B cell (primary cell): ENCODE measurements around the gene SMARCE1. TPM values are rescaled to one million over a fixed set of nuclear protein-coding genes. Genes with fewer than 3 reads are reported as not detected.

Experiments
- polyA plus RNA-seq: library from polyadenylated mRNA; depleted of rRNA; stranded (reverse); fragments of >200 nt; gene quantifications from 2 replicates; pipeline ENCODE4 v1.2.3, GENCODE V29; 2012
- total RNA-seq, 2 donors: library from RNA; stranded (reverse); fragments of 120-200 nt in 1 of 2; gene quantifications; 1 replicate in 1 of 2; 2 replicates in 1 of 2; pipeline versions ENCODE4 v1.2.3 to v1.2.4, GENCODE V29; 2013 to 2022

The SMARCE1 gene
- total and polyA plus RNA-seq, 2 donors (not counting 1 experiment from before 2014, with no cell fraction given), result 19.9 to 128 TPM

Other genes with a start within 250 kb of the SMARCE1 start
- 3.0 and 3.1 TPM in 2 replicates for gene TOP2A, start 229.9 kb downstream of the SMARCE1 start, total RNA-seq
- gene TOP2A, start 229.9 kb downstream of the SMARCE1 start, polyA plus RNA-seq, result 0.36 and 0.50 TPM in 2 replicates
- 29.5 and 31.3 TPM in 2 replicates for gene IGFBP4, start 204.4 kb downstream of the SMARCE1 start, total RNA-seq
- gene IGFBP4, start 204.4 kb downstream of the SMARCE1 start, polyA plus RNA-seq, result 4.6 and 14.4 TPM in 2 replicates
- not detected in 2 replicates for gene TNS4, start 146.2 kb downstream of the SMARCE1 start, total RNA-seq
- 0.07 TPM in 1 of 2 replicates, not detected in the other for gene TNS4, start 146.2 kb downstream of the SMARCE1 start, polyA plus RNA-seq
- gene CCR7, start 82.3 kb downstream of the SMARCE1 start, total RNA-seq, result 451 and 481 TPM in 2 replicates
- gene CCR7, start 82.3 kb downstream of the SMARCE1 start, polyA plus RNA-seq, result 116 and 142 TPM in 2 replicates
- not detected in 2 replicates for gene KRT222, start 17.4 kb upstream of the SMARCE1 start, total RNA-seq
- gene KRT222, start 17.4 kb upstream of the SMARCE1 start, polyA plus RNA-seq, result not detected in 2 replicates
- not detected in 2 replicates for gene KRT24, start 55.9 kb upstream of the SMARCE1 start, total RNA-seq
- gene KRT24, start 55.9 kb upstream of the SMARCE1 start, polyA plus RNA-seq, result not detected in 2 replicates
- not detected in 2 replicates for gene KRT25, start 107.5 kb upstream of the SMARCE1 start, total RNA-seq
- not detected in 2 replicates for gene KRT25, start 107.5 kb upstream of the SMARCE1 start, polyA plus RNA-seq
- not detected in 2 replicates for gene KRT26, start 124.4 kb upstream of the SMARCE1 start, total RNA-seq
- gene KRT26, start 124.4 kb upstream of the SMARCE1 start, polyA plus RNA-seq, result not detected in 2 replicates
- not detected in 2 replicates for gene KRT27, start 134.7 kb upstream of the SMARCE1 start, total RNA-seq
- gene KRT27, start 134.7 kb upstream of the SMARCE1 start, polyA plus RNA-seq, result not detected in 2 replicates
- not detected in 2 replicates for gene KRT28, start 152.1 kb upstream of the SMARCE1 start, total RNA-seq
- not detected in 2 replicates for gene KRT28, start 152.1 kb upstream of the SMARCE1 start, polyA plus RNA-seq
- 29.0 and 32.9 TPM in 2 replicates for gene KRT10, start 174.8 kb upstream of the SMARCE1 start, total RNA-seq
- gene KRT10, start 174.8 kb upstream of the SMARCE1 start, polyA plus RNA-seq, result 12.1 and 14.7 TPM in 2 replicates
- not detected in 2 replicates for gene KRT12, start 219.4 kb upstream of the SMARCE1 start, total RNA-seq
- gene KRT12, start 219.4 kb upstream of the SMARCE1 start, polyA plus RNA-seq, result not detected in 2 replicates
- gene KRT20, start 237.4 kb upstream of the SMARCE1 start, total RNA-seq, result not detected in 2 replicates
- gene KRT20, start 237.4 kb upstream of the SMARCE1 start, polyA plus RNA-seq, result not detected in 2 replicates